CD4-positive, alpha-beta T cell treated with Interleukin-6 at 100 ng/mL for 8 hours (primary cell): ENCODE results near the gene CNPY4.

ENCODE experiments used
- DNase-seq: peaks from one replicate; pipeline ENCODE4 v3.0.0-alpha.2; 2020; ENCODE audit warnings: mixed read lengths, low spot score

The CNPY4 gene

DNA sequence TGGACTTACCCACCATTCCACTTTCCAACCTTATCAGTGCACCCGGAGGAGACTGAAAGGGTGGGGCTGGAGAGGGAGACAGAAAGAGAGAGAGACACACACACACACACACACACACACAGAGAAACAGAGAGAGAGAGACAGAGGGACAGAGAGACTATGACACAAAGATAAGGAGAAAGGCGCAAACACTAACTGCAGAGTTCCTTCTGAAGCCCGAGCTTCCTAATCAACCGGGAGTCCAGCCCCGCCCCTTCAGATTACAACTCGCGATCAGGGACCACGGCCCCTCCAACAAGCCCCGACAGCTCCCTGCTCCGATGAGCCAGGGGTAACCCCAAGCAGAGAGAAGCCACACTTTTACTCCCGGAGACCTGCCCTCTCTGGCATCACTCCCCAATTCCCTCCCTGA is 48.5 kb downstream of the CNPY4 start:
- DNase-seq, result no peak

DNA sequence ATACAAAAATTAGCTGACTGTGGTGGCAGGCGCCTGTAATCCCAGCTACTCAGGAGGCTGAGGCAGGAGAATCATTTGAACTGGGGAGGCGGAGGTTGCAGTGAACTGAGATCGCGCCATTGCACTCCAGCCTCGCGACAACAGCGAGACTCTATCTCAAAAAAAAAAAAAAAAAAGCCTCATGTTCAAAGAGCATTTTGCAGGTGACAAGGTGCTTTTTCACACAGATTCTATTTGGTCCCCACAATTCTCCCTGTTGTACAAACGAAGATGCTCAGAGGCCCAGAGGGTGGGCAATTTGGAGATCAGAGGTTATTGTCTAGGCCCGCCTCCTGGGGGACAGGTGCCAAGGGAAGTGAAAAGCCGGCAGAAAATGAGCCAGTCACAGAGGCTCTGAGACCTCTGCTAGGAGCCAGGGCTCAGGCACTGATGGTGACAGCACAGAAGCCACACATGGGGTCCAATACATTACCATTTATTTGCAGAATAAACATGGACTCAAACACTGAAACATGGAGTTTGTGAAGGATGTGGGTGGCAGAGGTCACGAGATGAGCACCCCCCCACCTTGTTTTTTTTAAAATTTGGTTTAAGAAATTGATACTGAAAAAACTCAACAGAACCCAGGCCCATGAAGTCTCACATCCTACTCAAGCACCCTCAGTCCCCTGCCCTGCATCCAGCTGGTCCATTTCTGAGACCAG is 49.9 kb downstream of the CNPY4 start:
- DNase-seq, result no peak

DNA sequence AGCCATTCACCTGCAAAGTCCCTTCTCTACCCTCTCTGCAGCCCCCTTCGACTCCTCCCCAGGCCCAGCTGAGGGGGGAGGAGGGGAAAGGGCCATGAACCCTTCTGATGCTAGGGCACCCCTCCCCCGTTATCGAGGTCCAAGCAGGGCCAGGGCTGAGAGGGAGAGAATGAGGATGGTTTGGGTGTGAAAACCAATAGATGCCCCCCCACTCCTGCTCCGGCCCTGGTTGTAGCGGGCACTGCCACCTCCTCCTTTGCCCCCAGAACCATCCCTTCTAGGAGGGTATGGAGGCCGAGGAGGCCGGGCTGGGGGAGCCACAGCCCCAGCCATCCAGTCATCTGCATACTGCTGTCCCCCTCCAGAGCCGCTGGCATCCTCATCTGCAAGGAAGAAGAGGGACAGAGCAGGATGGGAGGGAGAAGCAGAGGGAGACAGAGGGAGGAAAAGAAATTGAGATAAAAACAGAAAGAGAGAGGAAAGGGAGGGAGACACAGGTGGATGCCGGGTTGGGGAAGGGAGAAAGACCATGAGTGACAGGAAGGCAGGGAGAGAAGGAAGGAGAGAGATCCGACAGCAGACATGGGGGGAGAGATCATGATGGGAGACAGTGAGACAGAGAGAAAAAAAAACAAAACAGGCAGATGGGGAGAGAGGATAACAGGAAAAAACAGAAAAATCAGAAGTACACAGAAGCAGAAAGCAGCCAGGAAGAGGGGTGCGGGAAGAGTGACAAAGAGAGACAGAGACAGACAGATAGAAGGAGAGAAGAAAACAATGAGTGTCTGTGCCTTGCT is 50.9 kb downstream of the CNPY4 start:
- DNase-seq, result no peak

DNA sequence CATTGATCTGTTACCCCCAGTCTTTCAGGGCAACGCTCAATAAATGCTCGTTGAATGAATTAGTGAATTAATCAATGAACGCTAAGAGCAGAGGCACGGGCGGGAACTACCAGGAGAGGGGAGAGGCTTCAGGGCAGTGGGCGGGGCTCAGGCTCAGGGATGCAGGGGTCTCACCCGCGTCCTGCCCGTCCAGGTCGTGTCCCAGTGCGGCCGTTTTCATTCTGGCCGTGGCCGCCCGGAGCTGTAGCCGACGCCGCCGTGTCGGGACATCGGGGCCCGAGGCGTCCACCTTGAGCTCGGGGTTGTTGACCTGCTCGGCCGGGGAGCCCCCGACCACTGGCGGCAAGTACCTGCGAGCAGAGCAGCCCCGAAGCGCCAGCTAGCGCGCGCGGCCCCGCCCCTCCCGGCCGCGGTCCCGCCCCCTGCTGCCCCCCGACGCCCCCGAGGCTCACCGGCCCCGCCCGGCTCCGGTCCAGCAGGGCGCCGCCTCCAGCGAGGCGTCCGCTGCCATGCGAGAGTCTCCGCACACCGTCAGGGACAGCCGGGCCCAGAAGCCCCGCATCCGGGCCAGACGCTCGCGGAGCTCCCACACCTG is 51.8 kb downstream of the CNPY4 start:
- no peak for DNase-seq

DNA sequence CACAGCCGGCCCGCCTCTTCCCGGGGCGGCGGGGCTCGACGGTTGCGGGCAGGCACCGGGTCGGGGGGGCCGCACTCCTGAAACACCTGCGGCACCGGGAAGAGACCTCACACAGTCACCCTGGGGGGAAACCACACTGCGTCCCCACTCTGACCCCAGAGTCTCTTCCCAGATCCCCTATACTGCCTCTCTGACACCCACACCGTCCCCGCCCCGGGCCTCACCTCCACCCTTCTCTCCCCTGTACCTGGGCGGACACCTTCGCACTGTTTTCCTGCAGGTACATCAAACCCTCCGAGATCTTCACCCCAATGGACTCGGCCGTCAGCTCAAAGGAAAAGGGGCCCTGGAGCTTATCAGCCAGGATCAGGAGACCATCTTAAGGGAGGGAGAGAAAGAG is 52.4 kb downstream of the CNPY4 start:
- no peak for DNase-seq

DNA sequence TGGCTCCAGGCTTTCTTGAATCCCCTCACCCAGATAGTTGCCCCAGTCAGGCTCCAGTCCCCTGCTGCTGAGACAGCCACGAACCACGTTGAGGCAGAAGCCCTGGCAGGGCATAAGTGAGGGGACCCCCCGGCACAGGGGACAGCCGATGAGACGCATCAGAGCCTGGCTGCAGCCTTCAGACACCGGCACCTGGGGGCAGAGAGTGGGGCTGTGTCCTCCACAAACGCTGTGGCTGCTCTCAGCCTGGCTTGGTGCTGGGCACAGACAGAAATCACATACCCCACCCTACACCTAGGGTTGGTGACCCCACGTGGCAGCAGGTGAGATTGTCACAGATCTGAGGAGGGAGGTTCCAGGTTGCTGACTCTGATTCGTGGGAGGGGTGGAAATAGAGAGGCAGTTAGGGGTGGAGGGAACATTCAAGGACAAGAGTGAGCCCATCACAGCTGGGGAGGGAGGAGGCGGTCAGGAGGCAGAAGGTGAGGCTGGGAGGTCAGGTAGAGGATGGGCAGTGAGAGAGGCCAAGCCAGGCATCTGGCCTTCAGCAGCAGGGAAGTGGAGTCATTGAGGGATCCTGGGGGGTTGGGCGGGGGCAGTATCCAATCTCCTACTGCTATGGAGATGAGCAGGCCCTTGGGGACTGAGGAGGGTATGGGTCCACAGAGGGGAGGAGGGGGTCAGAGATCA is 54.5 kb downstream of the CNPY4 start:
- DNase-seq, result no peak

DNA sequence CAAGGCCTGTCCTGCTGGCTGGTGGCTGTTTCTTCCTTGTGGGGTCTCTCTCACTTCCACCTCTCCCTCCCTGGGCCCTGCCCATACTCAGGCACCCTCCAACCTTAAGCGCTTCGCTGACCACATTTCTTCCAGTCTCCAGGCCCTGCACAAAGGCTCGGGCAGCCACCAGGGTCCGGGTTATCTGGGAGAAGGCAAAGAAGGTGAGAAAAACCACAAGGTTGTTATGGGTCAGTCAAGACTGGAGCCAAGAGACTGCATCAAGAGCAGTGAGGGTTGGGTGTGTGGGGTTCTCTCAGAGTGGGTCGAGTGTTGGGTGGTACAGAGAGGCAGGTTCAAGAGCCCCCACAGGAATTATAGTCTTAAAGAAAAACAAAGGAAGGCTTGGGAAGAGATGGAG is 55.1 kb downstream of the CNPY4 start:
- DNase-seq, result no peak
